Measurements from ENCODE around the gene SIGLEC5.

GRCh38 chr19:51626675-51627074, 3.5 kb downstream of the SIGLEC5 start:
- no peak for TF ChIP-seq CTCF (conservative IDR thresholded peaks at IDR 0.05; ENCODE audit: low read depth in 2 of 2)
- TF ChIP-seq EZH2 (IDR thresholded peaks at IDR 0.05; ENCODE audit: low read depth, unreplicated experiment): no peak
- no peak for TF ChIP-seq POLR2AphosphoS5 (IDR thresholded peaks at IDR 0.05; ENCODE audit: low read depth)
- no peak for TF ChIP-seq STAT1 (IDR thresholded peaks at IDR 0.05; ENCODE audit: unreplicated experiment)
- no peak for TF ChIP-seq EZH2phosphoT487 (IDR thresholded peaks at IDR 0.05; ENCODE audit: unreplicated experiment)
- TF ChIP-seq CREB1 (CRISPR knock-in tag; IDR thresholded peaks at IDR 0.05; ENCODE audit: low read depth): no peak
